ENCODE results near the gene ELOVL5. TPM values are rescaled to one million over a fixed set of nuclear protein-coding genes. Genes with fewer than 3 reads are reported as not detected.
A peak's percentile ranks its signal among the peaks of the same experiment; 100 is the strongest.

Gene ELOVL5
- total RNA-seq, 1 experiment from 2014 or later, result 218 TPM

DNA sequence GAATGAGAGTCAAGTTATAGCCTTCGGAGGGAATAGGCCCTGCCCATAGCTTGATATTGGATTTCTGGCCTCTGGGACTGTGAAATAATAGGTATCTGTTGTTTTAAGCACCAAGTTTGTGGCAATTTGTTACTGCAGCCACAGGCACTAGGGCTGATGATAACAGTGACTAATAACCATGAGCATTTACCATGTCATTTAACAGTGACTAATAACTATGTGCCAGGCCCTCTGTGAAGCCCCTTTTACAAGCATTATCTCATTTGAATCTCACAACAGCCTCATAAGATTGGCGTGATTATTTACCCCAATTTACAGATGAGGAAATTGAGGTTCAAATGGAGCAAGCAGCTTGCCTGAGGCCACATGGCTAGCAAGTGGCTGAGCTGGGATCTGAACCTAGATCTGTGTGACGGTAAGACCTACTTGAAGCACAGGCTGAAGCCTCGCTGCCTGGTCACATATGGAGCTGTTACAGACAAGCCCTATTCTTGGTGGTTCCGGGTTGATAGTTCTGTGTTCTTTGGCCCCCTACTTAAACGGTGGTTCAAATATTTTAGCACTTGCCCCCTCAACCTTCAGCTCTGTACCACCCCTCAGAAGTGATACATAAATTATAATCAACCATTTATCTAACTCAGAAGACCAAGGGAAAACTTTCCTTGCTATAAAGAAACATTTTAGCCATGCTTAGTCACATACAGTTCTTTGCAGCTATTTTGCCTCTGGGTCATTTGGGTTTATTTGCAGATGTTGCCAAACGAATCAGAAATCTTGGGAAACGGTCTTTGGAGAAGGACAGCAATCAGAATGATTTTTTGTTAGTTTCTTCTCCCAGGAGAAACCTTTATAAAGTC is 98.3 kb downstream of the ELOVL5 start:
- TF ChIP-seq POLR2AphosphoS5 (IDR thresholded peaks at IDR 0.05; ENCODE audit: low read depth, low read length), result no peak
- TF ChIP-seq, protein P1, sequence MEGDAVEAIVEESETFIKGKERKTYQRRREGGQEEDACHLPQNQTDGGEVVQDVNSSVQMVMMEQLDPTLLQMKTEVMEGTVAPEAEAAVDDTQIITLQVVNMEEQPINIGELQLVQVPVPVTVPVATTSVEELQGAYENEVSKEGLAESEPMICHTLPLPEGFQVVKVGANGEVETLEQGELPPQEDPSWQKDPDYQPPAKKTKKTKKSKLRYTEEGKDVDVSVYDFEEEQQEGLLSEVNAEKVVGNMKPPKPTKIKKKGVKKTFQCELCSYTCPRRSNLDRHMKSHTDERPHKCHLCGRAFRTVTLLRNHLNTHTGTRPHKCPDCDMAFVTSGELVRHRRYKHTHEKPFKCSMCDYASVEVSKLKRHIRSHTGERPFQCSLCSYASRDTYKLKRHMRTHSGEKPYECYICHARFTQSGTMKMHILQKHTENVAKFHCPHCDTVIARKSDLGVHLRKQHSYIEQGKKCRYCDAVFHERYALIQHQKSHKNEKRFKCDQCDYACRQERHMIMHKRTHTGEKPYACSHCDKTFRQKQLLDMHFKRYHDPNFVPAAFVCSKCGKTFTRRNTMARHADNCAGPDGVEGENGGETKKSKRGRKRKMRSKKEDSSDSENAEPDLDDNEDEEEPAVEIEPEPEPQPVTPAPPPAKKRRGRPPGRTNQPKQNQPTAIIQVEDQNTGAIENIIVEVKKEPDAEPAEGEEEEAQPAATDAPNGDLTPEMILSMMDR (IDR thresholded peaks at IDR 0.05), result no peak
- no peak for TF ChIP-seq SIN3A (IDR thresholded peaks at IDR 0.05; ENCODE audit: borderline replicate concordance, insufficient read depth, low read depth, low read length)
- TF ChIP-seq, protein P2, sequence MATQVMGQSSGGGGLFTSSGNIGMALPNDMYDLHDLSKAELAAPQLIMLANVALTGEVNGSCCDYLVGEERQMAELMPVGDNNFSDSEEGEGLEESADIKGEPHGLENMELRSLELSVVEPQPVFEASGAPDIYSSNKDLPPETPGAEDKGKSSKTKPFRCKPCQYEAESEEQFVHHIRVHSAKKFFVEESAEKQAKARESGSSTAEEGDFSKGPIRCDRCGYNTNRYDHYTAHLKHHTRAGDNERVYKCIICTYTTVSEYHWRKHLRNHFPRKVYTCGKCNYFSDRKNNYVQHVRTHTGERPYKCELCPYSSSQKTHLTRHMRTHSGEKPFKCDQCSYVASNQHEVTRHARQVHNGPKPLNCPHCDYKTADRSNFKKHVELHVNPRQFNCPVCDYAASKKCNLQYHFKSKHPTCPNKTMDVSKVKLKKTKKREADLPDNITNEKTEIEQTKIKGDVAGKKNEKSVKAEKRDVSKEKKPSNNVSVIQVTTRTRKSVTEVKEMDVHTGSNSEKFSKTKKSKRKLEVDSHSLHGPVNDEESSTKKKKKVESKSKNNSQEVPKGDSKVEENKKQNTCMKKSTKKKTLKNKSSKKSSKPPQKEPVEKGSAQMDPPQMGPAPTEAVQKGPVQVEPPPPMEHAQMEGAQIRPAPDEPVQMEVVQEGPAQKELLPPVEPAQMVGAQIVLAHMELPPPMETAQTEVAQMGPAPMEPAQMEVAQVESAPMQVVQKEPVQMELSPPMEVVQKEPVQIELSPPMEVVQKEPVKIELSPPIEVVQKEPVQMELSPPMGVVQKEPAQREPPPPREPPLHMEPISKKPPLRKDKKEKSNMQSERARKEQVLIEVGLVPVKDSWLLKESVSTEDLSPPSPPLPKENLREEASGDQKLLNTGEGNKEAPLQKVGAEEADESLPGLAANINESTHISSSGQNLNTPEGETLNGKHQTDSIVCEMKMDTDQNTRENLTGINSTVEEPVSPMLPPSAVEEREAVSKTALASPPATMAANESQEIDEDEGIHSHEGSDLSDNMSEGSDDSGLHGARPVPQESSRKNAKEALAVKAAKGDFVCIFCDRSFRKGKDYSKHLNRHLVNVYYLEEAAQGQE (IDR thresholded peaks at IDR 0.05; ENCODE audit: insufficient read depth in 1 of 2, low read depth in 2 of 2, low read length in 1 of 2), result no peak
- TF ChIP-seq TCF7L2 (IDR thresholded peaks at IDR 0.05; ENCODE audit: low read depth, low read length), result no peak
- H3K27ac ChIP-seq (ENCODE audit: low read length), result no peak overlapping the region
- no peak overlapping the region for H3K4me3 ChIP-seq (ENCODE audit: low read depth in 2 of 2, low read length in 2 of 2)
- H3K4me1 ChIP-seq (ENCODE audit: control insufficient read depth, insufficient read depth, low read length), result no peaks in the 10 kb centered on the region; the same call in 1 of the 2 replicates
- BruUV-seq (replicated peaks), result no TSS peak
- H3K9me3 ChIP-seq (ENCODE audit: control insufficient read depth, insufficient read depth, low read depth, low read length), result no peaks in the 10 kb centered on the region
- peak; percentile 40; the same call in 1 of the 2 replicates for ATAC-seq
- CTCF ChIA-PET, result interaction anchor here (0.6 kb wide), 2 partner anchors 212 to 233 kb away, joined by 3 to 8 read pairs; no protein-coding TSS in a partner anchor
- DNase-seq (ENCODE audit: low read depth, low spot score), result no peak
- POLR2A ChIA-PET, result no interaction called here
- in situ Hi-C loops (cut with HindIII; ENCODE audit: low pct_unique_long_range_greater_than_20kb, low sequenced_read_pairs) (no loop called here), intact Hi-C loops (cut with micrococcal nuclease; ENCODE audit: unreplicated experiment) (no loop called here)
- H3K27me3 ChIP-seq (ENCODE audit: control insufficient read depth, insufficient read depth, low read length), result no peaks in the 10 kb centered on the region
- H3K36me3 ChIP-seq (ENCODE audit: control insufficient read depth, insufficient read depth, low read length), result no peaks in the 10 kb centered on the region

DNA sequence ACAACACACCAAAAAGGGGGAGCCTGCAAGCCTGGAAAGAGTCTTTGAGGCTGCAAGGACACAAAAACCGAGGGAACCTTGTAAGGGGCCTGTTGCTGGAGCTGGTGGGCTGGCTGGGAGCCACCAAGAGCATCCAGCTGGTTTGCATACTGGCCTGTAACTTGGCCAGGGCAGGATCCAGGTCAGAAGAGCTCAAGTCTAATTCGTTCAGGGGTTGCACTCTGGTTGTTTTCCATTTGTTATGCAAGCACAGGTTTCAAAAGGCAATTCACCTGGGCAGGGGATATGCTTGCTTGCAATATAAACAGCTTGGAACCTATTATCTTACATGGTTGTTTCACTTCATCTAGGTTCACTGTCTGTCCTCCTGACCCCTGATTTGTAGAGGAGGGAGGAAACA is 101.8 kb downstream of the ELOVL5 start:
- Histone ChIP-seq H3K27me3 (ENCODE audit: control insufficient read depth, insufficient read depth, low read length) (no peaks in the 10 kb centered on the region), H3K36me3 (ENCODE audit: control insufficient read depth, insufficient read depth, low read length) (no peaks in the 10 kb centered on the region), H3K4me1 (ENCODE audit: control insufficient read depth, insufficient read depth, low read length) (no peaks in the 10 kb centered on the region; the same call in 1 of the 2 replicates), H3K9me3 (ENCODE audit: control insufficient read depth, insufficient read depth, low read depth, low read length) (no peaks in the 10 kb centered on the region), H3K27ac (ENCODE audit: low read length) (no peak overlapping the region), H3K4me3 (ENCODE audit: low read depth in 2 of 2, low read length in 2 of 2) (no peak overlapping the region)
- no TSS peak for BruUV-seq (replicated peaks)
- TF ChIP-seq, protein P1 (IDR thresholded peaks at IDR 0.05), result no peak
- TF ChIP-seq TCF7L2 (IDR thresholded peaks at IDR 0.05; ENCODE audit: low read depth, low read length), result no peak
- TF ChIP-seq, protein P2 (IDR thresholded peaks at IDR 0.05; ENCODE audit: insufficient read depth in 1 of 2, low read depth in 2 of 2, low read length in 1 of 2), result no peak
- TF ChIP-seq SIN3A (IDR thresholded peaks at IDR 0.05; ENCODE audit: borderline replicate concordance, insufficient read depth, low read depth, low read length), result no peak
- no peak for TF ChIP-seq POLR2AphosphoS5 (IDR thresholded peaks at IDR 0.05; ENCODE audit: low read depth, low read length)
- POLR2A ChIA-PET, result no interaction called here
- intact Hi-C loops (cut with micrococcal nuclease; ENCODE audit: unreplicated experiment) (no loop called here), in situ Hi-C loops (cut with HindIII; ENCODE audit: low pct_unique_long_range_greater_than_20kb, low sequenced_read_pairs) (no loop called here)
- ATAC-seq, result no peak
- CTCF ChIA-PET, result no interaction called here
- DNase-seq (ENCODE audit: low read depth, low spot score), result no peak
